ENCODE data around the gene CCDC33. TPM values are rescaled to one million over a fixed set of nuclear protein-coding genes. Genes with fewer than 3 reads are reported as not detected.

Gene CCDC33
- total and polyA plus RNA-seq, 12 donors: not detected

DNA sequence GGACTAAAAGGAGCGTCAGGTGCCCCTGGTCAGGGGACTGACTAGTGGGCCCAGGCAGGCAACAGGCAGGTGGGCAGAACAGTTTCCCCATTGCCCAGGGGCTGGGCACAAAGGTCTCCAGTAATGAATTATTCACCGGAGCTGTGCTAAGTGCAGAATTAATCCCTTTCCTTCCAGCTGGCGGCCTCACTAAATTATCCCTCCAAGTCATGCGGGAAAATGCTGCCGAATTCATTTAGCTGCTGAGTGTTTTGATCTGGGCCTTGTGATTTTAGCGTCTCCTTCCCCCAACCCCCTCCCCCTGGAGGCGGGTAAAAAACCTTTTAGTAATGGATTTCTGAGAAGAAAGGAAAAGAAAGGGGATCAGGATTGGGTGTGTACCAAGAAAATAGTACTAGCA is 47.2 kb downstream of the CCDC33 start:
- TF ChIP-seq, protein P1, sequence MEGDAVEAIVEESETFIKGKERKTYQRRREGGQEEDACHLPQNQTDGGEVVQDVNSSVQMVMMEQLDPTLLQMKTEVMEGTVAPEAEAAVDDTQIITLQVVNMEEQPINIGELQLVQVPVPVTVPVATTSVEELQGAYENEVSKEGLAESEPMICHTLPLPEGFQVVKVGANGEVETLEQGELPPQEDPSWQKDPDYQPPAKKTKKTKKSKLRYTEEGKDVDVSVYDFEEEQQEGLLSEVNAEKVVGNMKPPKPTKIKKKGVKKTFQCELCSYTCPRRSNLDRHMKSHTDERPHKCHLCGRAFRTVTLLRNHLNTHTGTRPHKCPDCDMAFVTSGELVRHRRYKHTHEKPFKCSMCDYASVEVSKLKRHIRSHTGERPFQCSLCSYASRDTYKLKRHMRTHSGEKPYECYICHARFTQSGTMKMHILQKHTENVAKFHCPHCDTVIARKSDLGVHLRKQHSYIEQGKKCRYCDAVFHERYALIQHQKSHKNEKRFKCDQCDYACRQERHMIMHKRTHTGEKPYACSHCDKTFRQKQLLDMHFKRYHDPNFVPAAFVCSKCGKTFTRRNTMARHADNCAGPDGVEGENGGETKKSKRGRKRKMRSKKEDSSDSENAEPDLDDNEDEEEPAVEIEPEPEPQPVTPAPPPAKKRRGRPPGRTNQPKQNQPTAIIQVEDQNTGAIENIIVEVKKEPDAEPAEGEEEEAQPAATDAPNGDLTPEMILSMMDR (IDR thresholded peaks at IDR 0.05): no peak
- Histone ChIP-seq H3K4me1 (no peaks in the 10 kb centered on the region), H3K27me3 (peaks cover 0 to 29% (median 12%) of the 10 kb centered on the region in 7 donors), H3K9me3 (no peaks in the 10 kb centered on the region), H3K4me3 (no peak overlapping the region), H3K27ac (no peak overlapping the region), H3K36me3 (no peaks in the 10 kb centered on the region)
- 61 to 62% methylated on average over 7 of the region's 7 CpGs for WGBS, 2 donors
- no peak for DNase-seq
- intact Hi-C loops (cut with DNase I): no loop called here
- no peak for ATAC-seq

DNA sequence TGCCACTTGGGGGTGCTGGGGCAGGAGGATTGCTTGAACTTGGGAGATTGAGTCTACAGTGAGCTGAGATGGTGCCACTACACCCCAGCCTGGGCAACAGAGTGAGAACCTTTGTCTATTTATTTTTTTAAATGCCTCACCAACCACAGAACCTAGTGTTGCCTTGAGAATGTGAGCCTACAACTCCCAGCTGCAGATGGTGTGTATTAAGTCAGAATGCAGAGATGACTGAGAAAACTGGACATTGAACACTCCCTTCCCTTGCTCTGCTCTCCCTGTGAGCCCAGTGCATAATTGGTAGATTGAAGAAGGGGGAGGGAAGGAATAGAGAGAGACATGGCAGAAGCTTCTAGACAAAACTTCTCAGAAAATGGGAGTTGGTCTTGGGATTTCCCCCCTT is 53.5 kb downstream of the CCDC33 start:
- DNase-seq: no peak
- no peak overlapping the region for H3K4me3 ChIP-seq
- ATAC-seq: no peak
- no peaks in the 10 kb centered on the region for H3K36me3 ChIP-seq
- TF ChIP-seq, protein P1 (IDR thresholded peaks at IDR 0.05): no peak
- peaks cover 0 to 17% (median 4%) of the 10 kb centered on the region in 9 donors for H3K4me1 ChIP-seq
- peaks cover 0 to 9% (median 0%) of the 10 kb centered on the region in 7 donors for H3K27me3 ChIP-seq
- H3K9me3 ChIP-seq: no peaks in the 10 kb centered on the region
- intact Hi-C loops (cut with DNase I): no loop called here
- no peak overlapping the region for H3K27ac ChIP-seq

DNA sequence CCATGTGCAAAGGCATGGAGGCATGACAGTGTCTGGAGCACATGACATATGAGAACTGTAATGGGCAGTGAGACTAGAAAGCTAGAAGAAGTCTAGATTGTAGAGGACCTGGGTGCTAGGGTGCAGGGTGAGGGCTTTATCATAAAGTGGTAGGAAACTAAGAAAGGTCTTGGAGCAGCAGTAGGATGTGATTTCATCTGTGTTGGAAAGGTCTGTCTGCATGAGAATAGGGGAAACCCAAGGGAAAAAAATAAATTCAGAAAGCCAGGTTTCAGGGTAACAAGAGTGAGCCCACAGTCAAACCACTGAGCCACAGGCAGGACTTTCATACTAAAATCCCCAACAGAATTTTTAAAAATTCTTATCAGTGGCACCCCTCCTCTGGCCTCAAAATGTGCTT is 54.5 kb downstream of the CCDC33 start:
- Histone ChIP-seq H3K9me3 (no peaks in the 10 kb centered on the region), H3K4me3 (no peak overlapping the region), H3K27ac (no peak overlapping the region), H3K27me3 (peaks cover 0 to 14% (median 2%) of the 10 kb centered on the region in 7 donors), H3K36me3 (no peaks in the 10 kb centered on the region), H3K4me1 (peaks cover 0 to 17% (median 4%) of the 10 kb centered on the region in 9 donors)
- ATAC-seq (no peak), DNase-seq (no peak)
- intact Hi-C loops (cut with DNase I): no loop called here
- TF ChIP-seq, protein P1 (IDR thresholded peaks at IDR 0.05): no peak

DNA sequence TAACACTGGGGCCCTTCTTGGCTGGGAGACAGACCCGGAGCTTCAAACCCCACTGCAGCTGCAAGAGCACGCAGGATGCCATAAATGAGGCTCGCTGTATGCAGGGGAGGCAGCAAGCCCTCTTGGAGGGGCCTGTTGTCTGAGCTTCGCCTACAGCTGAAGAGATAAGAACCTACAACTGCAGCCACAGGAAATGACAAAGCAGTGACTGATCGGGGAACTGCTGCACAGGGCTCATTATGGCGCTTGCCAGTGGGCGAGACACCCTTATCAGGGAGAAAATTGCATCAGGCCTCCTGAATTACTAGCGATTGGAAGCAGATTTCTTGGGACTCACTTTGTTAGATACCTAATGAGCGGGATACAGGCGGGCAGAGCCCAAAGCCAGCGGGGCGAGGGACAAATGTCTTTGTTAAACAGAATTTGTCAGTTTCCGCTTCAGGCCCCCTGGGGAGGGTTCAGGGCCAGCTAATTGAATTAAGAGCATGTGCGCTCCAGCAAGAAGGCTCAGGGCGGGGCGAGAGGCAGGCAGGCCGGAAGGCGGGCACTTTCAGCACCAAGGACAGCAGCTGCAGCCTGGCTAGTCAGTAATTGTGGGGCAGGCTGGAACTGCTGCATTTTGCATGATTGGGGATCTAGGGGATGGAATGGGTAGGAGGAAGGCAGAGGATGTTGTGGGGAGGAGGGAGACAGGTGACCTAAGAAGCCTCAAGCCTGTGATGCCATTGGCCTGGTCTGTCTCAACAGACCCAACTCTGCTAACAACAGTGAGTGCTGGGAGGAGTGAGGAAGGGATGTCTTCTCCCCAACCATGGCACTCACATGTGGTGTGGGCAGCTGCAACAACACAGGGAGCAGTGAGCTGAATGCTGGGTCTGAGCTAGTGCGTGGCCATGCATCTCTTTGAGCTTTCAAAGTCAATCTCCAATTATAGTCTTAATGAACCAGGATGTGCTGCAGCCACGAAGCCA is 55.3 kb downstream of the CCDC33 start:
- DNase-seq (peak; percentile 86 to 90), ATAC-seq (peak; percentile 84 to 93 (median 86))
- WGBS, 2 donors: 6 to 7% methylated on average over 20 of the region's 20 CpGs
- intact Hi-C loops (cut with DNase I): no loop called here
- Histone ChIP-seq H3K36me3 (no peaks in the 10 kb centered on the region), H3K4me1 (peaks cover 0 to 17% (median 4%) of the 10 kb centered on the region in 9 donors), H3K27me3 (peaks cover 0 to 18% (median 6%) of the 10 kb centered on the region in 7 donors), H3K27ac (no peak overlapping the region), H3K9me3 (no peaks in the 10 kb centered on the region), H3K4me3 (no peak overlapping the region)
- TF ChIP-seq, protein P1 (IDR thresholded peaks at IDR 0.05): no peak

Measured in heart right ventricle (tissue), 16 donors.